PC-3 (cell line): ENCODE data around the gene NR2E1. TPM values are rescaled to one million over a fixed set of nuclear protein-coding genes. Genes with fewer than 3 reads are reported as not detected.

Experiments
- ATAC-seq: fragments of 200-7000 bp; cut with Tn5 transposase; 2 replicates; pipeline ENCODE4 v1.9.1; 2020; ENCODE audit warnings: mild to moderate bottlenecking, moderate library complexity
- BruUV-seq: library from RNA; stranded (reverse); fragments of 400-500 nt; replicated peaks from 2 replicates; lab custom pipeline; 2021; lab: Mats Ljungman, UMichigan
- CTCF ChIA-PET: fragments of 300-600 bp; sonication (Branson Sonifier 250); formaldehyde crosslinking; loops from one replicate; lab custom pipeline; 2022; ENCODE audit warnings: antibody characterized with exemption; lab: Charles Lee
- POLR2A ChIA-PET: fragments of 300-600 bp; sonication (Branson Sonifier 250); formaldehyde crosslinking; loops from one replicate; lab custom pipeline; 2022; ENCODE audit warnings: antibody characterized with exemption; ENCODE audit not compliant: unreplicated experiment; lab: Charles Lee
- DNase-seq: peaks from one replicate; pipeline ENCODE4 v3.0.0-alpha.2; 2015
- H2AFZ ChIP-seq: fragments of 300-600 bp; sonication (generic); 2 replicates; pipeline ENCODE4 v1.6.0; 2016; ENCODE audit warnings: antibody characterized with exemption, low read length
- H3F3A ChIP-seq: fragments of 300-600 bp; sonication (generic); one replicate; pipeline ENCODE4 v1.6.0; 2017; ENCODE audit warnings: antibody characterized with exemption, low read length, control low read depth, mild to moderate bottlenecking; ENCODE audit not compliant: unreplicated experiment
- H3K27ac ChIP-seq: fragments of 300-600 bp; sonication (generic); 2 replicates; pipeline ENCODE4 v1.5.1; 2016; ENCODE audit warnings: mild to moderate bottlenecking, low read length
- H3K27me3 ChIP-seq: fragments of 300-600 bp; sonication (generic); 2 replicates; pipeline ENCODE4 v1.6.1; 2016; ENCODE audit warnings: low read length, mixed read lengths
- H3K36me3 ChIP-seq: fragments of 300-600 bp; sonication (generic); 2 replicates; pipeline ENCODE4 v1.6.1; 2016; ENCODE audit warnings: low read depth, mixed run types, low read length, mixed read lengths
- H3K4me1 ChIP-seq: fragments of 300-600 bp; sonication (generic); 2 replicates; pipeline ENCODE4 v1.5.1; 2016; ENCODE audit warnings: low read length; ENCODE audit not compliant: insufficient read depth
- H3K4me2 ChIP-seq: fragments of 300-600 bp; sonication (generic); 2 replicates; pipeline ENCODE4 v1.6.0; 2016; ENCODE audit warnings: low read length
- H3K4me3 ChIP-seq: fragments of 300-600 bp; sonication (generic); 2 replicates; pipeline ENCODE4 v1.5.1; 2016; ENCODE audit warnings: mild to moderate bottlenecking, low read length, mixed read lengths
- H3K79me2 ChIP-seq: fragments of 300-600 bp; sonication (generic); 2 replicates; pipeline ENCODE4 v1.6.1; 2017; ENCODE audit warnings: low read length, mixed read lengths
- H3K9ac ChIP-seq: fragments of 300-600 bp; sonication (generic); 2 replicates; pipeline ENCODE4 v1.6.0; 2016; ENCODE audit warnings: mild to moderate bottlenecking, low read length
- H3K9me2 ChIP-seq: fragments of 300-600 bp; sonication (generic); replicated peaks from 2 replicates; pipeline ENCODE4 v1.6.1; 2016; ENCODE audit warnings: mixed run types, low read length, mixed read lengths
- H3K9me3 ChIP-seq: fragments of 300-600 bp; sonication (generic); 2 replicates; pipeline ENCODE4 v1.6.1; 2016; ENCODE audit warnings: low read length, mixed read lengths
- H4K20me1 ChIP-seq: fragments of 300-600 bp; sonication (generic); 2 replicates; pipeline ENCODE4 v1.6.1; 2016; ENCODE audit warnings: low read length, mixed read lengths
- EZH2 ChIP-seq: fragments of 300-600 bp; sonication (generic); IDR thresholded peaks from one replicate; pipeline ENCODE4 v1.6.1; 2017; ENCODE audit warnings: antibody characterized with exemption, mild to moderate bottlenecking, low read length; ENCODE audit not compliant: unreplicated experiment
- EZH2phosphoT487 ChIP-seq: fragments of 300-600 bp; sonication (generic); IDR thresholded peaks from 2 replicates; pipeline ENCODE4 v1.6.1; 2018; ENCODE audit warnings: mild to moderate bottlenecking, antibody characterized with exemption, low read length, borderline replicate concordance
- intact Hi-C: fragments of 100-400 bp; cut with micrococcal nuclease; formaldehyde crosslinking; loops from 2 replicates; pipeline ENCODE4 v1.9.0; 2023
- total RNA-seq: library from RNA; depleted of rRNA; stranded (reverse); fragments of >200 nt; gene quantifications from 2 replicates; pipeline ENCODE4 v1.2.3, GENCODE V29; 2014
- TF ChIP-seq, protein P1 (sequence below): fragments of 300-600 bp; sonication (generic); conservative IDR thresholded peaks from 2 replicates; pipeline ENCODE4 v1.5.1; 2017; ENCODE audit warnings: antibody characterized with exemption, low read depth, mild to moderate bottlenecking, low read length

Gene NR2E1
- total RNA-seq, 1 experiment from 2014 or later = 0.07 TPM

DNA sequence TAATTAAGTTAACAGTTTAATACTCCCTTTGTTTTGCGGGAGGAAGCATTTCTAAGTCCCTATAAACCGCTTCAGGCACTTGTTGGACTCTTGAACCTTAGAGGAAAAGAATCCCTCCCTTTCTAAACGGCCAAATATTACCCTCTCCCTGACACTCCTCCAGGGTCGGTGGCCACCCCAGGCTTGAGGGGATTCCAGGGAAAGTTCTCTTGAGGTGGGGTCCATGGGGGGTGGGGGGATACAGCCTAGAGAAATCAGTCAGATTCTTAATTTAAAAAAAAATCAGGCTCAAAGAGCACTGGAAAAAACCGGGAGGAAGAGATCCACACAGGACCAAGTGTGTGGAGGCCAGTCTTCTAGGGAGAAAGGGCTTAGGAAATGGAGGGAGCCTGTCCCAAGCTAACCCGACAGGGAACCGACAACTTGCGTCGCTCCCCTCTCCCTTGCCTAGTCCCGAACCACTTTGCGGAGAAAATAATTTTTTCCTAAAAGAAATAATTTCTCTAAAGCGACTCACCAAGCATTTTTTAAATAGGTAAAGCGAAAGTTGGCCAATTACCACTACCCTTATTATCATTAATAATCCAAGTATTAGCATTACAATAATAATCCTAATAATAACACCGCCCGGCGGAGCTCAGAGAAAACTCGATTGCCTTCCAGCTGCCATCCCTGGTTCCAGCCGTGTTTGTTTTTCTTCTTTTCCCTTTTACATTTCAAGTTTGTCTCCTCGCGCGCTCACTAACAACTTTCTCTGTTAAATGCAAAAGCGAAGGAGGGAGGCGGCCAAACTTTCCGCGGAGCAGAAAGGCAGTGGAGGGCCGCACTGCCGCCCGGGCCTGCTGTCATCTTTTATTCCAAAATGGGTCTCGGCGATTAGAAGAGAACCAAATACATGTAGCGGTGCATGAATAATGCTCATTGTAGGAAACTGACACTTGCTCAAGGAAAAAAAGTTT lies 4.8 kb downstream of the NR2E1 start:
- H3K36me3 ChIP-seq = no peaks in the 10 kb centered on the region
- H3K27ac ChIP-seq = no peak overlapping the region
- H4K20me1 ChIP-seq = no peaks in the 10 kb centered on the region
- no peaks in the 10 kb centered on the region for H3K27me3 ChIP-seq
- H2AFZ ChIP-seq = no peak overlapping the region
- H3K9me3 ChIP-seq = no peaks in the 10 kb centered on the region
- no TSS peak for BruUV-seq
- H3K4me2 ChIP-seq = no peak overlapping the region
- no peak overlapping the region for H3K9ac ChIP-seq
- ATAC-seq (no peak), DNase-seq (no peak)
- no peaks in the 10 kb centered on the region for H3F3A ChIP-seq
- CTCF ChIA-PET = no interaction called here
- H3K79me2 ChIP-seq = no peaks in the 10 kb centered on the region
- no peaks in the 10 kb centered on the region for H3K9me2 ChIP-seq
- no peaks in the 10 kb centered on the region for H3K4me1 ChIP-seq
- TF ChIP-seq EZH2 (no peak), EZH2phosphoT487 (no peak)
- TF ChIP-seq, protein P1, sequence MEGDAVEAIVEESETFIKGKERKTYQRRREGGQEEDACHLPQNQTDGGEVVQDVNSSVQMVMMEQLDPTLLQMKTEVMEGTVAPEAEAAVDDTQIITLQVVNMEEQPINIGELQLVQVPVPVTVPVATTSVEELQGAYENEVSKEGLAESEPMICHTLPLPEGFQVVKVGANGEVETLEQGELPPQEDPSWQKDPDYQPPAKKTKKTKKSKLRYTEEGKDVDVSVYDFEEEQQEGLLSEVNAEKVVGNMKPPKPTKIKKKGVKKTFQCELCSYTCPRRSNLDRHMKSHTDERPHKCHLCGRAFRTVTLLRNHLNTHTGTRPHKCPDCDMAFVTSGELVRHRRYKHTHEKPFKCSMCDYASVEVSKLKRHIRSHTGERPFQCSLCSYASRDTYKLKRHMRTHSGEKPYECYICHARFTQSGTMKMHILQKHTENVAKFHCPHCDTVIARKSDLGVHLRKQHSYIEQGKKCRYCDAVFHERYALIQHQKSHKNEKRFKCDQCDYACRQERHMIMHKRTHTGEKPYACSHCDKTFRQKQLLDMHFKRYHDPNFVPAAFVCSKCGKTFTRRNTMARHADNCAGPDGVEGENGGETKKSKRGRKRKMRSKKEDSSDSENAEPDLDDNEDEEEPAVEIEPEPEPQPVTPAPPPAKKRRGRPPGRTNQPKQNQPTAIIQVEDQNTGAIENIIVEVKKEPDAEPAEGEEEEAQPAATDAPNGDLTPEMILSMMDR = no peak
- H3K4me3 ChIP-seq = no peak overlapping the region
- intact Hi-C loops = no loop called here
- POLR2A ChIA-PET = no interaction called here

DNA sequence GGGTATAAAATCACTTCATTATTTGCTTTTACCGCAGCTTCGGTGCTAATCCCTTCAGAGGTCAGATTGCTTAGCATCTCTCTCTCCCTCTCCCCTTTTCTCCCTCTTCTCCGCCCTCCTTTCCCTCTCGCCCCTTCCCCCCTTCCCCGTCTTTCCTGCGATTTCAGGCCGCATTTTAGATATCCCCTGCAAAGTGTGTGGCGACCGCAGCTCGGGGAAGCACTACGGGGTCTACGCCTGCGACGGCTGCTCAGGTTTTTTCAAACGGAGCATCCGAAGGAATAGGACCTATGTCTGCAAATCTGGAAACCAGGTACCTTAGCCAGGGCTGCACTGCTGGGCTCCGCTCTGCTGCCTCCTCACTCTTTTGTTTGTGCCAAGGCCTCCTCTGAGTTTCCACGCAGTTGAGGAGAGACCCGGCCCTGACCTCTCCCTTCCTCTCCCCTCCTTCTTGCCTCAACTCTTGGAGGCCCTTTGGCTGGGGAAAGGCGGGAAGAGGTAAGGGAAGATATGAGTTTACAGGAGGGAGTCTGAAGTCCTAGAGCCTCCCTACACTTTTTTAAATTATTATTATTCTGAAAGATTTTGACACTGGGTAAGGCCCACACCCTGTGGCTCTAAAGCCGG lies 5.6 kb downstream of the NR2E1 start:
- no peak for DNase-seq
- TF ChIP-seq, protein P1 = no peak
- TF ChIP-seq EZH2 (no peak), EZH2phosphoT487 (no peak)
- Histone ChIP-seq H3K27me3 (no peaks in the 10 kb centered on the region), H3K4me1 (no peaks in the 10 kb centered on the region), H3K36me3 (no peaks in the 10 kb centered on the region), H3K4me2 (no peak overlapping the region), H3K79me2 (no peaks in the 10 kb centered on the region), H3K9me2 (no peaks in the 10 kb centered on the region), H3K9me3 (no peaks in the 10 kb centered on the region), H3K27ac (no peak overlapping the region), H3K9ac (no peak overlapping the region), H3F3A (no peaks in the 10 kb centered on the region), H3K4me3 (no peak overlapping the region), H4K20me1 (no peaks in the 10 kb centered on the region), H2AFZ (no peak overlapping the region)
- intact Hi-C loops = no loop called here
- no peak for ATAC-seq
- BruUV-seq = no TSS peak
- CTCF ChIA-PET = no interaction called here
- POLR2A ChIA-PET = no interaction called here
